HEK293 (cell line): ENCODE measurements around the gene DNAH9.

Source experiments
- BCL11A ChIP-seq: fragments of 450-650 bp; formaldehyde crosslinking; IDR thresholded peaks from 2 replicates; pipeline ENCODE4 v1.5.1; 2016; ENCODE audit warnings: low read depth, missing biosample characterization, missing genetic modification characterization
- CTCF ChIP-seq: fragments of 450-650 bp; formaldehyde crosslinking; IDR thresholded peaks from 2 replicates; pipeline ENCODE4 v1.5.1; 2016; ENCODE audit warnings: missing biosample characterization, missing genetic modification characterization
- MEIS1 ChIP-seq: sonication (generic); formaldehyde crosslinking; IDR thresholded peaks from 2 replicates; pipeline ENCODE4 v1.8.1; 2022; ENCODE audit warnings: missing genetic modification reagents, mild to moderate bottlenecking, borderline replicate concordance
- ZBTB20 ChIP-seq: fragments of 450-650 bp; formaldehyde crosslinking; IDR thresholded peaks from 2 replicates; pipeline ENCODE4 v1.5.1; 2016; ENCODE audit warnings: missing biosample characterization, missing genetic modification characterization
- ZNF112 ChIP-seq: fragments of 450-650 bp; formaldehyde crosslinking; IDR thresholded peaks from 2 replicates; pipeline ENCODE4 v1.5.0; 2017; ENCODE audit warnings: missing biosample characterization, missing genetic modification characterization
- ZNF157 ChIP-seq: fragments of 450-650 bp; formaldehyde crosslinking; IDR thresholded peaks from 2 replicates; pipeline ENCODE4 v1.5.1; 2016; ENCODE audit warnings: missing biosample characterization, missing genetic modification characterization
- ZNF830 ChIP-seq: fragments of 450-650 bp; IDR thresholded peaks from 2 replicates; pipeline ENCODE4 v1.5.0; 2018; ENCODE audit warnings: missing biosample characterization, missing genetic modification characterization, low read depth, mild to moderate bottlenecking, moderate library complexity
- TF ChIP-seq, protein P1 (sequence below): fragments of 450-650 bp; formaldehyde crosslinking; IDR thresholded peaks from 2 replicates; pipeline ENCODE4 v1.5.1; 2016; ENCODE audit warnings: missing biosample characterization, missing genetic modification characterization

DNA sequence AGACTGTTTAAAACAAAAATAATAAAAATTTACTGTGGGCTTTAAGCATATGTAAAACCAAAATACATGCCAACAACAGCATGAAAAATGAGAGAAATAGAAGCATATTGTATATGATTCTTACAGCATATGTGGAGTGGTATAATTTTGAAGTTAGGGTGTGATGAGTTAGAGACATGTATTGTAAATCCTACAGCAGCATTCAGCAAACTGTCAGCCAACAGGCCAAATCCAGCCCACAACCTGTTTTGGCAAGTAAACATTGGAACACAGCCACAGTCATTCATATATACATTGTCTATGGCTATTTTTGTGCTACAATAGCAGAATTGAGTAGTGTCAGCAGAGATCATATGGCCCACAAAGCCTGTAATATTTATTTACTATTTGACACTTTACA lies 356.7 kb downstream of the DNAH9 start:
- TF ChIP-seq CTCF (tag by site-specific recombination) (no peak), ZBTB20 (no peak), ZNF112 (tag by site-specific recombination) (no peak), ZNF157 (tag by site-specific recombination) (no peak), BCL11A (no peak), ZNF830 (tag by site-specific recombination) (no peak), MEIS1 (CRISPR knock-in tag) (no peak)
- TF ChIP-seq, protein P1, sequence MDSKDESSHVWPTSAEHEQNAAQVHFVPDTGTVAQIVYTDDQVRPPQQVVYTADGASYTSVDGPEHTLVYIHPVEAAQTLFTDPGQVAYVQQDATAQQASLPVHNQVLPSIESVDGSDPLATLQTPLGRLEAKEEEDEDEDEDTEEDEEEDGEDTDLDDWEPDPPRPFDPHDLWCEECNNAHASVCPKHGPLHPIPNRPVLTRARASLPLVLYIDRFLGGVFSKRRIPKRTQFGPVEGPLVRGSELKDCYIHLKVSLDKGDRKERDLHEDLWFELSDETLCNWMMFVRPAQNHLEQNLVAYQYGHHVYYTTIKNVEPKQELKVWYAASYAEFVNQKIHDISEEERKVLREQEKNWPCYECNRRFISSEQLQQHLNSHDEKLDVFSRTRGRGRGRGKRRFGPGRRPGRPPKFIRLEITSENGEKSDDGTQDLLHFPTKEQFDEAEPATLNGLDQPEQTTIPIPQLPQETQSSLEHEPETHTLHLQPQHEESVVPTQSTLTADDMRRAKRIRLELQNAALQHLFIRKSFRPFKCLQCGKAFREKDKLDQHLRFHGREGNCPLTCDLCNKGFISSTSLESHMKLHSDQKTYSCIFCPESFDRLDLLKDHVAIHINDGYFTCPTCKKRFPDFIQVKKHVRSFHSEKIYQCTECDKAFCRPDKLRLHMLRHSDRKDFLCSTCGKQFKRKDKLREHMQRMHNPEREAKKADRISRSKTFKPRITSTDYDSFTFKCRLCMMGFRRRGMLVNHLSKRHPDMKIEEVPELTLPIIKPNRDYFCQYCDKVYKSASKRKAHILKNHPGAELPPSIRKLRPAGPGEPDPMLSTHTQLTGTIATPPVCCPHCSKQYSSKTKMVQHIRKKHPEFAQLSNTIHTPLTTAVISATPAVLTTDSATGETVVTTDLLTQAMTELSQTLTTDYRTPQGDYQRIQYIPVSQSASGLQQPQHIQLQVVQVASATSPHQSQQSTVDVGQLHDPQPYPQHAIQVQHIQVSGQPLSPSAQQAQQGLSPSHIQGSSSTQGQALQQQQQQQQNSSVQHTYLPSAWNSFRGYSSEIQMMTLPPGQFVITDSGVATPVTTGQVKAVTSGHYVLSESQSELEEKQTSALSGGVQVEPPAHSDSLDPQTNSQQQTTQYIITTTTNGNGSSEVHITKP, result no peak
